ENCODE data around the gene CCDC70.

The CCDC70 gene

DNA sequence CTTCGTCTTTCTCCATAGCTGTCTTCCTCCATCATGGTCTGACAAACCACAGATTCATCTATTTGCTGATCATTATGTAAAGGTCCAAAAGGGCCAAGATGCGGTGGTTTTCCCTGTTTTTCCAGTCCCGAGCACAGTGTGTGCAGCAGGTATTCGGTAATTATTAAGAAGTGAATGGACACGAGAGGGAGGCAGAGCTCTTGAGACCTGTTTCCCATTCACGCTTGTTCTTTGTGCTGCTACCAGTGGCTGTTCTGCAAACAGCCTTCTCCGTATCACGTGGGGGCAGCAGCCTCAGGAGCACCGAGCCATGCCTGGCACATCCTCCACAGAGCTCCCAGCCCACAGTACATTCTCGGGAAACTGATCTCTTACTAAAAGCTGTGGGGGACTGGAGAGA is 50.3 kb downstream of the CCDC70 start:
- DNase-seq, result no peak

DNA sequence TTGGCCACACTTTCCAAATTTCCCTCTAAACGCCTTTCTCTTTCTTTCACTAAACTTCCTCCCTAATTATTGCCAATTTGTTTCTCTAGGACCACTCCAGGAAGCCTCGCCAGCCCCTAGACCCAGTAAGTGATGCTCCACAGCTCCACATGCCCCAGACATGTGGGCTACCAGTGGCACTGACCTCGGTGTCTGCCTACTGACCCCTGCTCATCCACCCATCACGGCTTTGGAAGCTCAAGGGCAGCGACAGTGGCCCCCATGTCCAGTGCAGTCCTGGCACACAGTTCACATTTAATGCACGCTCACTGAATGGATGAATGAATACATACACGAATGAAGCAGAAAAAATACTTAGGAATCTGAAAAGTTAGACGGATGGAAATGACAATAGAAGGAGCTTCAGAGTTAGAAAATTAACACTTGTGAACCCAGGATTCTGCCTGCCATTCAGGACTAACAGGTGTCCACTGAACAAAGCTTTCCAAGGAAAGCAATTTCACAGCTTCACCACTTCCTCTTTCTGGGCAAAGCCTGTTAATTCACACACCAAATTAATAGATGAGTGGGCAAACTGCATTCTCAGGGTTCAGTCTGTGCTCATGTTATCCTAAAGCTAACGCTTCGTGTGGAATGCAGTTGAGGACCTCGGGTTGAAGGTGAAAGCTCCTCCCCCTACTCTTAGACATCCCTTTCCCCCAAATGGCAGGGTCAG is 50.9 kb downstream of the CCDC70 start:
- DNase-seq, result peak; percentile 28

DNA sequence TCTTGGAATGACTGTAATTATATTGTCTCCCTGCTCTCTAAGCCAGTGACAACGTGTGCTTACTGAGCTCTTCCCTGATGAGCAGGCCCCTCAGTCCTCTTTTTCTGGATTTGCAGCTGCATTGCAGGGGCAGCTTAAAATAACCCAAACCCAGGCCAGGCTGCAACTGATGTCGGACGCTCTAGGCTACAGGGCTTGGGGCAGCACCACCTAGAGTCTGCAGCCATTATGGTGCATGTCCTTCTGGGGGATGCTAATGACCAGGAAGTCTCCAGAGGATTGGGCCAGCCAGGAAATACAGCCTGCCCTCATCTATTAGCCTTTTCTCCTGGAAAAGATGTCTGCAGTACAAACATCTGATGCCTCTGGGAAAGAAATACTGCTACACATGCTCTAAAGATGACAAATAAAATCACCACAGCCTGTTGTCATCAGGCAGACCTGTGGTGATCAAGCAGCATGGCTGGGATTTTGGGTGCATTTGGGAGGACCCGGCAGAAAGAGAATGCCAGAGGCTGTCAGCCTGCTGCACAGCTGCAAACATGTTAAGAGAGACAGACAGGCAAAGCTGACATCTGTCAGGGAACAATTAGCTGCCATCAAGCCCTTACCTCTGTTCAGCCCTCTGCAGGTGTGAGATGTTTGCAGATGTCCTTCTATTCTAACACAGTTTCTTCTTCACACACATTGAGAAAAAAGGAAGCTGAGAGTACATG is 51.8 kb downstream of the CCDC70 start:
- DNase-seq, result no peak

DNA sequence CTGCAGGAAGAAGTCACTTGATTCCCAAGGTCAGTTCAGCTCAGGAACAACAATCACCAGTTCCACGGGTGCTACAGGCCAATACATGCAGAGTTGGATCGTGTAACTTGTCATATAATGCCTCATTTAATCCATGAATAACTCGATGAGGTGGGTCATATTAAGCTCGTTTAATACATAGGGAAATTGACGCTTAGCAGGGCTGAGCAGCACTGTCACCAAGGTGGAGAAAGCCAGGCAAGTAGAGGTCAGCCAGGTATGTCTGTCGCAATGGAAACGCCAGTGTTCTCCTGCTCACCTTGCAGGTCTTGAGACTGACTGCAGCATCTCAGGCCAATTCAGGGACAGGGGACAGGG is 52.3 kb downstream of the CCDC70 start:
- no peak for DNase-seq

Data from OCI-M1 (cell line).